SK-N-SH treated with all-trans-retinoic acid at 6 μM for 48 hours (cell line): ENCODE results near the gene BCAT1.

ENCODE experiments used
- ARNTL ChIP-seq: fragments of 450-650 bp; formaldehyde crosslinking; IDR thresholded peaks from 2 replicates; pipeline ENCODE4 v1.5.0; 2020; ENCODE audit warnings: low read depth, mild to moderate bottlenecking, moderate library complexity, borderline replicate concordance
- BACH2 ChIP-seq: fragments of 250-450 bp; sonication (Bioruptor Pico); IDR thresholded peaks from 2 replicates; pipeline ENCODE4 v1.9.0; 2021; ENCODE audit warnings: mild to moderate bottlenecking, borderline replicate concordance
- CREB5 ChIP-seq: fragments of 250-450 bp; sonication (Bioruptor Pico); IDR thresholded peaks from 2 replicates; pipeline ENCODE4 v1.5.1; 2020; ENCODE audit warnings: low read depth, mild to moderate bottlenecking, moderate library complexity
- CSDC2 ChIP-seq: fragments of 250-450 bp; sonication (Bioruptor Pico); IDR thresholded peaks from 2 replicates; pipeline ENCODE4 v1.5.0; 2020; ENCODE audit warnings: mild to moderate bottlenecking, moderate library complexity
- CSRNP3 ChIP-seq: fragments of 250-450 bp; sonication (Bioruptor Pico); IDR thresholded peaks from 2 replicates; pipeline ENCODE4 v1.5.1; 2021; ENCODE audit warnings: mild to moderate bottlenecking, moderate library complexity
- ESRRG ChIP-seq: fragments of 250-450 bp; sonication (Bioruptor Pico); IDR thresholded peaks from 2 replicates; pipeline ENCODE4 v1.6.1; 2021; ENCODE audit warnings: mild to moderate bottlenecking
- PATZ1 ChIP-seq: fragments of 250-450 bp; sonication (Bioruptor Pico); IDR thresholded peaks from 2 replicates; pipeline ENCODE4 v1.8.0; 2020; ENCODE audit warnings: mild to moderate bottlenecking, moderate library complexity, borderline replicate concordance
- RARB ChIP-seq: fragments of 250-450 bp; sonication (Bioruptor Pico); IDR thresholded peaks from 2 replicates; pipeline ENCODE4 v1.8.0; 2021; ENCODE audit warnings: mild to moderate bottlenecking, moderate library complexity
- ZC3H10 ChIP-seq: fragments of 250-450 bp; sonication (Bioruptor Pico); IDR thresholded peaks from 2 replicates; pipeline ENCODE4 v1.5.1; 2021; ENCODE audit warnings: mild to moderate bottlenecking, moderate library complexity
- ZFP3 ChIP-seq: fragments of 250-450 bp; sonication (Bioruptor Pico); IDR thresholded peaks from 2 replicates; pipeline ENCODE4 v1.5.0; 2020; ENCODE audit warnings: mild to moderate bottlenecking, moderate library complexity
- ZNF565 ChIP-seq: fragments of 450-650 bp; formaldehyde crosslinking; conservative IDR thresholded peaks from 2 replicates; pipeline ENCODE4 v1.5.0; 2020; ENCODE audit warnings: low read depth, mild to moderate bottlenecking, moderate library complexity

GRCh38 chr12:24996820-24997219 is 47.9 kb upstream of the BCAT1 start:
- TF ChIP-seq PATZ1 (CRISPR knock-in tag) (no peak), BACH2 (no peak), ESRRG (CRISPR knock-in tag) (no peak), CREB5 (CRISPR knock-in tag) (no peak), ARNTL (CRISPR knock-in tag) (no peak), CSRNP3 (no peak), ZNF565 (no peak), ZFP3 (CRISPR knock-in tag) (no peak), ZC3H10 (CRISPR knock-in tag) (no peak), RARB (no peak), CSDC2 (CRISPR knock-in tag) (no peak)
